Ascending aorta (tissue), 2 donors: ENCODE results near the gene PDP2. TPM values are rescaled to one million over a fixed set of nuclear protein-coding genes. Genes with fewer than 3 reads are reported as not detected.

Source experiments
- DNase-seq, 2 donors: peaks; one replicate each; pipeline ENCODE4 v3.0.0-alpha.2; 2019; ENCODE audit warnings: low spot score in 2 of 2
- H3K27ac ChIP-seq, 2 donors: fragments of 200-600 bp; sonication (generic); one replicate each; pipeline ENCODE4 v1.5.1; 2016 to 2017; ENCODE audit warnings: mild to moderate bottlenecking in 1 of 2
- H3K27me3 ChIP-seq: fragments of 200-600 bp; sonication (generic); one replicate; pipeline ENCODE4 v1.5.1; 2017
- H3K36me3 ChIP-seq, 2 donors: fragments of 200-600 bp; sonication (generic); one replicate each; pipeline ENCODE4 v1.5.1; 2016
- H3K4me1 ChIP-seq, 2 donors: fragments of 200-600 bp; sonication (generic); one replicate each; pipeline ENCODE4 v1.5.1; 2016 to 2017; ENCODE audit warnings: mild to moderate bottlenecking in 1 of 2
- H3K4me3 ChIP-seq, 2 donors: fragments of 200-600 bp; sonication (generic); one replicate each; pipeline ENCODE4 v1.5.1; 2016 to 2017; ENCODE audit warnings: mild to moderate bottlenecking in 1 of 2
- H3K9me3 ChIP-seq, 2 donors: fragments of 200-600 bp; sonication (generic); one replicate each; pipeline ENCODE4 v1.5.1; 2016
- CTCF ChIP-seq, 3 experiments: fragments of 200-600 bp in 2 of 3; fragments of 450-650 bp in 1 of 3; sonication (generic) in 2 of 3; IDR thresholded peaks; one replicate each; pipeline ENCODE4 v1.5.1; 2016 to 2019; ENCODE audit warnings: antibody characterized with exemption in 3 of 3, mild to moderate bottlenecking in 1 of 3, moderate library complexity in 1 of 3
- intact Hi-C: fragments of 100-400 bp; cut with DNase I; formaldehyde crosslinking; loops from one replicate; pipeline ENCODE4 v1.15.1; 2023
- total RNA-seq: library from RNA; depleted of rRNA; stranded (reverse); fragments of >200 nt; gene quantifications from one replicate; pipeline ENCODE4 v1.1.0, GENCODE V29; 2016

PDP2 gene
- total RNA-seq, 1 donor from 2014 or later: 2.8 TPM

DNA sequence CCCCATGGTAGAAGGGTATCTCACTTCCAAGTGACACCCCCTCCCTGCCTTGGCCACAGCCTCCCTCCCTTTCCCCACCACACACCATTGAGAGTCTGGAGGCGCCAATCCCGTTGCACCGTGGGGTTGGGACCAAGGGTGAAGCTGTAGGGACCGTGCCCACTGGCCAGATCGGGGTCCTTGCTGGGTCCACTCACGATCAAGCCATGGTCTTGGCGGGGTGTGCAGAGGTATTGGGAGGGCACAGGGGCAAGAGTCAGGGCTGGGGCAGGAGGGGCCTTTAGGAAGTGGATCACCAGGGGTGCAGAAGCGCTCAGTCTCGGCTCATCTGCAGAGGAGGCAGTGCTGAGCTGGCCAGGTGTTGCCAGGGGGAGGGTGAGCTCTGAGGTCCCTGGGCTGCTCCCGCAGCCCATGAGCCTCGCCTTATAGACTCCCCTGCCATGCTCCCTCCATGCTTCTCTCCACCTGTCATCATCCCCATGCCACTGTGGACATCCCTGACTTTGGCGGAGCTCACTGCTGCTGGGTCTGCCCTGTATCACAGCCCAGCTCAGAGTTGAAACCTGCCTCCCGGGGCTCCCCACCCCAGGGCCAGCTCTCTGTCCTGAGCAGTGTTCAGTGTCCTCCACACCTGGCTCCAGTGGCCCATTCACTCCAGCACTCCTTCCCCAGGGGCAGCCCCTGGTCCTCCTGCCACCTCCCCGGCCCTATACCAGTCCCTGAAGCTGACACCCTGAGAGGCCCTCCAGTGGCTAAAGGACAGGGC lies 30.0 kb downstream of the PDP2 start:
- Histone ChIP-seq H3K4me3 (no peak overlapping the region), H3K9me3 (no peaks in the 10 kb centered on the region), H3K36me3 (no peaks in the 10 kb centered on the region), H3K27ac (no peak overlapping the region), H3K4me1 (peaks cover 0 to 10% of the 10 kb centered on the region in 2 donors), H3K27me3 (no peaks in the 10 kb centered on the region)
- intact Hi-C loops: no loop called here
- TF ChIP-seq CTCF (IDR thresholded peaks at IDR 0.05): no peak
- no peak for DNase-seq

DNA sequence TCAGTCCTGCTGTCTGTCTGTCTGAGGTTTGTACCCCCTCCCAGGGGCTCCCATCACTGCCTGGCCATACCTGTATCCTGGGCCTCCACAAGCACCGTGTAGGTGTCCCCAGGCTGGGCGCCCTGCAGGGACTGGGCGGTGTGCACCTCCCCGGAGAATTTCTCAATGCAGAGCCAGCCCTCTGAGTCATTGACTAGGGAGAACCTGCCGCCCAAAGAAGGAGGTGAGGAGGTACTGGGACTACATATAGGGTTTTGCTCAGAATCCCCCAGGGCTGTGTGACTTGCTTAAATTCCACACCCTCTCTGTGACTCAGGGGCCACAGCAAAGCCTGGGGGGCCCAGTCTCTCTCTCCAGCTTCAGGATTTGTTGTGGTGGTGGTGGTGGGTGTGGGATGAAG lies 30.8 kb downstream of the PDP2 start:
- no peak for DNase-seq
- intact Hi-C loops: no loop called here
- no peaks in the 10 kb centered on the region for H3K27me3 ChIP-seq

DNA sequence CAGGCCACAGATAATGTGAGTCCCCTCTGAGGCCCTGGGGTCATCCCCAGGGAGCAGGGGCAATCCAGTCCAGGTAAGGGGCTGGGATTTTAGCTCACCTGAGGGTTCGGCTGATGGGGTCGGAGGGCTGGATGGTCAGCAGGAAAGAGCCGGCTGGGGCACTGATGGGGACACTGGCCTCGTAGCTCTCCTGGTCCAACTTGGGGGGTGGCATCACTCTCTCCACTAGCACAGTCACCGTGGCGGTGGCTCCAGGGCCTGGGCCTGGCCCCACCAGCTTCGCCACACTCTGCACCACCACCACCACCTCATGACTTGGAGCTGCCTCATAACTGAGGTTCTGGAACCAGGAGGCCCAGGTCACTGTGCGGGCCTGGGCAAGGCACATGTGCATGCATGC lies 31.5 kb downstream of the PDP2 start:
- TF ChIP-seq CTCF (IDR thresholded peaks at IDR 0.05): no peak
- Histone ChIP-seq H3K9me3 (no peaks in the 10 kb centered on the region), H3K27ac (no peak overlapping the region), H3K27me3 (no peaks in the 10 kb centered on the region), H3K36me3 (no peaks in the 10 kb centered on the region), H3K4me3 (no peak overlapping the region), H3K4me1 (peaks cover 0 to 2% of the 10 kb centered on the region in 2 donors)
- intact Hi-C loops: no loop called here
- no peak for DNase-seq

More for the DNA sequence above, 30.8 kb downstream of the PDP2 start:
- no peaks in the 10 kb centered on the region for H3K36me3 ChIP-seq
- peaks cover 0 to 3% of the 10 kb centered on the region in 2 donors for H3K4me1 ChIP-seq
- H3K27ac ChIP-seq: no peak overlapping the region
- no peak overlapping the region for H3K4me3 ChIP-seq
- H3K9me3 ChIP-seq: no peaks in the 10 kb centered on the region
- no peak for TF ChIP-seq CTCF (IDR thresholded peaks at IDR 0.05)

- no peak for TF ChIP-seq CTCF (IDR thresholded peaks at IDR 0.05)
- no peak overlapping the region for H3K27ac ChIP-seq
- H3K9me3 ChIP-seq: no peaks in the 10 kb centered on the region
- no peak for DNase-seq
- H3K4me3 ChIP-seq: no peak overlapping the region
- no peaks in the 10 kb centered on the region for H3K27me3 ChIP-seq
- intact Hi-C loops: no loop called here
- H3K4me1 ChIP-seq: peaks cover 0 to 2% of the 10 kb centered on the region in 2 donors
- no peaks in the 10 kb centered on the region for H3K36me3 ChIP-seq
These were observed 32.8 kb downstream of the PDP2 start for GRCh38 chr16:66913081-66913480.

DNA sequence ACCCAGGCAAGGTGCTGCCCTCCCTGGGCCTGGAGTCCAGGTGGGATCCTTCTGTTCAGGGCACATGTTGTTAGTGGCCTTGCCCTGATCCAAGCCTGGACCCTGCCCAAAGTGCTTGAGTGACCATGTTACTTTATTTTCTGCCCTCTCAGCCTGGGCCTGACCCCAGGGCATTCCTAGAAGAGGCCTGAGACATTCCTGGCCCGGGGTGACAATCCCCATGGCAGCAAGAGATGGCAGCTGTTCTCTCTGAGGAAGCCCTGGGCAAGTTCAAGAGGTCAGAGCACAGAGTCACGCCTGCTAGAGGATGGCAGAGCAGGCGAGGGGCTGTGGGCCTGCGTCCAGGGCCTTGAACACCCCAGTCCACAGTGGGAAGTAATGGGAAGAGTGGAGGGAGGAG lies 33.4 kb downstream of the PDP2 start:
- H3K4me3 ChIP-seq: no peak overlapping the region
- no peaks in the 10 kb centered on the region for H3K27me3 ChIP-seq
- no peaks in the 10 kb centered on the region for H3K36me3 ChIP-seq
- intact Hi-C loops: no loop called here
- H3K4me1 ChIP-seq: peaks cover 0 to 2% of the 10 kb centered on the region in 2 donors
- no peak for DNase-seq
- no peak overlapping the region for H3K27ac ChIP-seq
- no peaks in the 10 kb centered on the region for H3K9me3 ChIP-seq
- TF ChIP-seq CTCF (IDR thresholded peaks at IDR 0.05): no peak
